GM21360 (cell line): ENCODE measurements around the gene IGFBP4.

Experiments
- ATAC-seq: cut with Tn5 transposase; IDR thresholded peaks from one replicate; pipeline ENCODE4 v1.9.1; 2021; ENCODE audit warnings: mild to moderate bottlenecking, moderate library complexity; ENCODE audit not compliant: unreplicated experiment

Gene IGFBP4

DNA sequence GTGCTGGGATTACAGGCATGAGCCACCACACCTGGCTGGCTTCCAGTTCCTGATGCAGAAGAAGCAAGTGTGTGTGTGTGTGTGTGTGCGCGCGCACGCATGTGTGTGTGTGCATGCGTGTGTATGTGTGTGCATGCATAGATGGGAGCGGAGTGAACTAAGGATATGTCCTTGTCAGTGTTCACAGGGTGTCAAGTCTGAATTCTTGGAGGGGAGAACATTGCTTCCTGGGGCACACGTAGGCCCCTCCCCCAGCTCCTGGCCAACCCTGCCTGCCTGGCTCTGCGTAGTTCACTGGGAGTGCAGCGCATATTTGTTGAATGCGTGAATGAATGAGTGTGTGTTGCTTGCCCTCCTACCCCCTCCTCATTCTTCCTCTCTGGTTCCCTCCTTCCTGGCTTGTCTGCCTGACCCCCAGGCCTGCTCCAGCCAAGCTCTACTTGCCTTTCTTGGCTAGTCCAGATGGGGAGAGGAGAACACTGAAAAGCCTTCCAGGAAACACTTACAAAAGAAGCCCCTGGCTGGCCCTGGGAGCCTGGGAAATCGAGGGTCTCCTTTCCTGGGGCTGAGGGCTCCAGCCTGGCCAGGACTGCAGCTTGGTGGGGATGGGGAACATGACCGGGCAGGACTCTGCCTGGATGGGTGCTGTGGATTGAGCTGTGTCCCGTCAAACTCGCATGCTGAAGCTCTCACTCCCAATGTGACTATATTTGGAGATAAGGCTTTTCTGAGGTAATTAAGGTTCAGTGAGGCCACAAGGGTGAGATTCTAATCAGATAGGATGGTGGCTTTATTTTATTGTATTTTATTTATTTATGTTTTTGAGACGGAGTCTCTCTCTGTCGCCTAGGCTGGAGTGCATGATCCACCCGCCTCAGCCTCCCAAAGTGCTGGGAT, 27.9 kb downstream of the IGFBP4 start:
- ATAC-seq: no peak

DNA sequence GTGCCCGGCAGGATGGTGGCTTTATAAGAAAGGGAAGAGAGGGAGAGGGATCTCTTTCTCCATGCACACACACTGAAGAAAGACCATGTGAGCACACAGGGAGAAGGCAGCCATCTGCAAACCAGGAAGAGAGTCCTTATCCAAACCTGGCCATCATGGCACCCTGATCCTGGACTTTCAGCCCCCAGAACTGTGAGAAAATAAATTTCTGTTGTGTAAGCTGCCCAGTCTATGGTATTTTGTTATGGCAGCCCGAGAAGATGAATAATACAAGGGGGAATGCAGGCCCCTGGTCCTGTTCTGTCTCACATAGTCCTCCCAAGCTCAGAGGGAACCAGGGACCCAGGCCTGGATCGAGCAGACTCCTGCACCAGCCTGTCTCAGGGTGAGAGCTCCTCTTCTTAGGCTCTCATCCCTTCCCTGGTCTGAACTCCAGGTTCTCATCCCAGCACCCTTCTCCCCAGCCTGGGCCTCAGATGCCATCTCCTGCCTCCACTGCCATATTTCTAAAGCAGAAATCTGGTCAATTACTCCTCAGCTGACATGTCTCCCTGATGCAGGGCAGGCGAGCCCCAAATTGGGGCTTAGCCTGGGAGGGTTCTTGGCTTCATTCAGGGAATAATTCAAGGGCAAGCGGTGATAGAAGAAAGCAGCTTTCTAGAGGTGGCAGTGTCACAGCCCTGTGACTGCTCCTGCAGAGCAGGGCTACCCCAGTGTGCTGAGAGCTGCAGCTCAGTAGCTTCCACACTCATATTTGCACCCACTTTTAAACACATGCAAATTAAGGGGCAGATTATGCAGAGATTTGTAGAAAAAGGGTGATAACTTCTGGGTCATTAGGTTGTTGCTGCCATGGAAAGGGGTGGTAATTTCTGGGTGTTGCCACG, 28.8 kb downstream of the IGFBP4 start:
- no peak for ATAC-seq

DNA sequence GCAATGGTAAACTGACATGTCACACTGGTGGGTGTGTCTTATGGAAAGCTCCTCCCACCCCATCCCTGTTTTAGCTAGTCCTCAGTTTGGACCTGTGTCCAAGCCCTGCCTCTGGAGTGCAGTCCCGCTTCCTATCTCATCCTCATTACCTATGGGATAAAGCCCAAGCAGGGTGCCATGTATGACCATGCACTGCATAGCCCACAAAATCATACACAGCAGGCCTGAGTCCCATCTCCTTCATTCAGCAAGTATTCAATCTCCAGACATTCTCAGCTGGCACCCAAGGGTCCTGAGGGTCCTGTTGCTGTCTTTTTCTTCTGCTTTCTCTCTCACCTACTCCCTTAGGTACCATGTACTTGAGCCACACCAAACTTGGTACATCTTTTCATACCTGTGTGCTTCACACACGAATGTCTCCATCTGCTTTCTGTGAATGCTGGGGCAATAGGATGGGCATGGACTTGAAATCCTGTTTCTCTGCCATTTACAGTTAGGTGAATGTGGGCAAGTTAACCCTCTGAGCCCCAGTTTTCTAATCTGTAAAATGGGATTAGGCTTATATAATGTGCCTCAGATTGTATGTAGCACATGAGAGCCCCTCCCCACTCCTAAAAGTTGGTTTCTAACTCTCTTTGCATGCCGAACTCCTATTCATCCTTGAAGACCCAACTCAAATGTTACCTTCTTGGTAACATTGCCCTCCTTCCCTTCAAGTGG, 29.6 kb downstream of the IGFBP4 start:
- ATAC-seq: no peak

- no peak for ATAC-seq
Measured at GRCh38 chr17:40473573-40474365, 30.5 kb downstream of the IGFBP4 start.

DNA sequence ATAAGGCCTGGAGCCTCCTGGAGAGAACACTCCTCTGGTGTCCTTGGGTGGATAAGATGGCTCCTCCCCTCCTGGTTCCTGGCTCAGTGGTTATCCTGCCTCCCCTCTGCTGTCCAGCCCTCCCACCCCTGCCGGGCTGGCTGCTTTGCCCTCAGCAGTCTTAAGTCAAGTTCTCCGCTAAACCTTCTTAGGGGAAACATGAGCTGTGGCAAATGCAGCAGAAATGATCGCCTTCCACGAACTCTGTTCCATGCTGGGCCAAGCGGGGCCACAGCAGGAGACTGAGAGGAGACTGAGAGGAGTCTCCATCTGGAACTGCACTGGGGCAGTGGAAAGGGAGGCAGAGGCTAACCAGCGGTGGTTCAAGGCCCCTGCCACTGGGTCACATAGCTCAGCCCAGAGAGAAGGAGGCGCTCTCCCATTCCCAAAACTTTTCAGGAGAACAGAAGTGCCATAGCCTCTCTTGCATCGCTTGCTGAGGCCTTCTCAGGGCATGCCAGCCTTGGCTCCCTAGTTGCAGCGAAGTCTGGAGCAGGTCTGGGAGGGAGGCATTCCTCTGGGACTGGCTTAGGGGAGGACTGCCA, 31.3 kb downstream of the IGFBP4 start:
- no peak for ATAC-seq

GRCh38 chr17:40475234-40475908, 32.1 kb downstream of the IGFBP4 start:
- no peak for ATAC-seq

GRCh38 chr17:40477796-40478195, 34.5 kb downstream of the IGFBP4 start:
- ATAC-seq: no peak

DNA sequence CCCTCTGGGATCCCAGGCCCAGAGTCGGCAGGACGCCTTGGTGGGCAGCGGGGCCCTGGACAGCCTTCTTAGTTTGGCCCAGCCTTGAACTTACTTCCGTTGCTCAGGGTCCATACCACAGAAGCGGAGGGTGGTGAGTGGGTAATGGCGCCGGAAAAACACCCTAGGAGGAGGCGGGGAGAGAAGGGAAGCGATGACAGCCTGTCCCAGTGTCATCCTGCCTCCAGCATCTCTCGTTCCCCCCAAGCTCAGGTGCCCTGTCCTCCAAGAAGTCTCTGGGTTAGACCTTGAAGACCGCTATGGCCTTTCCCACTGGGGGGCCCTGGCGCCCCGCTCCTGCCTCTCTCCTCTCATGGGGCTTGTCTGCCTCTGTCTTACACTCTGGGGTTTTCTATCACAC, 35.2 kb downstream of the IGFBP4 start:
- no peak for ATAC-seq

DNA sequence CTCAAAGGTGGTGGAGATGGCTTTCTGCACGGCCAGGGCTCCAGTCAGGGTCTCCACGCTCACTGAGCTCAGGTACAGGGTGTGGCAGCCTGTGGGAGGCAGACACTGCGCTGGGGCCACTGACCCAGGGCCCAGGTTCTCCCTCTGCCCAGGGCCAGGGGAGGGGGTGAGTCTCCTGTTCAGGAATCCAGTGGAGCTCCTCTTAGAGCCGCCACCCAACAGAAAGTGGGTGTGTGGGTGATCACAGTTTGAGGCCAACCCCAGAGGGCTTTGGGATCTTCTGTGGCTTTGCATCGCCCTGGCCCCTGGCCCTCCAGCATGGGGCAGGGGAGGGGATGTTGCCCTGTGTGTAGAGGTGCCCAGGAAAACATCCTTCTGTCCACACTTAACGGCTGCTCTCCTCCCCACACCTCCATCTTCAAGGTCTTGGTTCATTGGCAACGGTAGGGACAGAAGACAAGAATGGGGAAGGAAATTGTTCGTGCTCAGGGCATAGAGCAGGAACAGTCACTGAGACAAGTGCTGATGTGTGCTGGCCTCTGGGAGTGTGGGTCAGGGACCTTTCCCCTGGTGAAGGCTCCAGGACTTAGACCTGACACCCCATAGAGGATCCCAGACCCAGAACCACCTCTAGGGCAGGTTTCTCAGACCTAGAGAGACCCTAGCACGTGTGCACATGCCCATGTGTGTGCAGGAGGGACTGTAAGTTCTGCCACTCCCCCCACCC, 36.7 kb downstream of the IGFBP4 start:
- no peak for ATAC-seq

GRCh38 chr17:40480501-40481003, 37.3 kb downstream of the IGFBP4 start:
- no peak for ATAC-seq

DNA sequence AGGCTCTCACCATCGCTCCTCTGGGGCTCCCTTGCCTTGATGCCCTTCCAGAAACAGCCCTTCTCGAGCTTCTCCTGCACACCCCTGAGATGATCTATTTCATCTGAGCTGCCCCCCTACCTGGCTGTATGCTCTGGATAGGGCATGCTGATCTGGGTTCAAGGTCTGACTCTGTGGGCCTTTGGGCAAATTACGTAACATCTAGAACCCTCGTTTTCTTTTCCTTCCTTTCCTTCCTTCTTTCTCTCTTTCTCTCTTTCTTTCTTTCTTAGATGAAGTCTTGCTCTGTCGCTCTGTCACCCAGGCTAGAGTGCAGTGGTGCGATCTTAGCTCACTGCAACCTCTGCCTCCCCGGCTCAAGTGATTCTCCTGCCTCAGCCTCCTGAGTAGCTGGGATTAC, 37.9 kb downstream of the IGFBP4 start:
- no peak for ATAC-seq

- no peak for ATAC-seq
Measured at GRCh38 chr17:40482722-40483121, 39.5 kb downstream of the IGFBP4 start.

DNA sequence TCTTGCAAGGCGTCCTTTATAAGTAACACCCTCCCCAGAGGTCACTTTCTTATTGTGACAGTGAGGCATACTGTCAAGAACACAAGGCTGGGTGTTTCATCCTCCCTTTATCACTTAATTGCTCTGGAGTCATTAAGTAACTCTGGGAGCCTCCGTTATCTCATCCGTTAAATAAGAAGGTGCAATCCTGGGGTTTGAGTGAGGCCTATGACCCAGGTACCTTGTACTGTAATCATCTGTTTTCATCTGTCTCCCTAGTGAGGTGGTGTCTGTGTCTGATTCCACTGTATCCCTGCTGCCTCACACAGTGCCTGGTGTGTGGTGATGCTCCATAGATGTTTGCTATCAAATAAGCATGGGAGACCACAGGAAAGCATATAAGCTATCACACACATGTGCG, 40.4 kb downstream of the IGFBP4 start:
- ATAC-seq: no peak

DNA sequence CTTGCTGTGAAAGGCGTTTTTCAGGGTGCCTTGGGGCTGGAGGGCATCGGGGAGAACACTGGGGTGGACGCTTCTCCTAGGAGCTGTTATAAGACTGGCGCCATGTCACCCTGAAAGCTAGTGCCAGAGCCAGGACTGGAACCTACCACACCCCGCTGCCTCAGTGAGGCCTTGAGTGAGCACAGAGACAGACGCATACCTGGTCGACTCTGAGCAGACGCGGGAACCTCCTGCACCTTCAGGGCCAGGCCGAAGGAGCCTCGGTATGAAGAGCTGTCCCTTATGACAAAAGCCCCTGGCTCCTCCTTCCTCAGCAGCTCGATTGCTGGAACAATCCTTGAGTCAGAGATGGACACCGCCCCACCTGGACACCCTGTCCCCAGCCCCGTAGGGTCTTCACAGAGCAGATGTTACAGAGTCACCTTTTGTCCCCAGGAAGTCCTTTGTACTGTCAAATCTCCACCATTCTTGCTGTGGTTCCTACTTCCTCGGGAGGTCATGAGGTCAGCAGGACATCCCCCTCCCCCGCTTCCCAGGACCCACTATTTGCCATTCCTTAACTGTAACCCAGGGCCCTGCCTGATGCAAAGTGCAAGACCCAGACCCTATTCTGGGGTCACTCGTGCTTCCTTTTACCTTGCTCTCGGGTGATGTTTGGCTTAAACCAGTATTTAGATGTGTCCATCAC, 41.2 kb downstream of the IGFBP4 start:
- ATAC-seq: no peak

DNA sequence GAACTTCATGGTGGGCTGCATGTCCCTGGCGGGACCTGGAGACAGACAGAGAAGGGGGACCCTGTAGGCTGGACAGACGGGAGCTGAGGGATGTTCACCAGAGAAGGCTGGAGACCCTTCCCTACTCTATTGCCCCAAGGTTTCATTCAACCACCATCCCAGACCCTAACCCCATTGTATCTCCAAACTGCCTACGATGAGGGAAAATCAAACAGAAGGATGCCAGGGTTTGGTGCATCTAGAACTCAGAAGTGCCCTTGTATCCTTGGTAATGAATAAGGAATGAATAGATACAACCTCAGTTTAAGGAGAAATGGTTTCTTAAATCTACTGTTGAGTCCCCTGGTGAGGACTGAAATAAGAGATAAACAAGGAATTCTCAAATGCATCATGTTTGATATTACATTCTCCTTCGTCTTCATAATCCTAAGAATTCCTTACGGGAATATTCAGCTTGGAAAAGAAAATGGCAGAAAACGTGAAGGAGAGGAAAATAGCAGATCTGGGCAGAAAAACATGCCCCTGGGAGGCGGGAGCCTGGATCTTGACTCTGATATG, 41.8 kb downstream of the IGFBP4 start:
- ATAC-seq: no peak

GRCh38 chr17:40485851-40486521, 42.7 kb downstream of the IGFBP4 start:
- no peak for ATAC-seq
